ENCODE results near the gene ZNF230. TPM values are rescaled to one million over a fixed set of nuclear protein-coding genes. Genes with fewer than 3 reads are reported as not detected.

The ZNF230 gene
- total RNA-seq, 4 donors from 2014 or later, result 4.6 to 8.0 (median 5.2) TPM

DNA sequence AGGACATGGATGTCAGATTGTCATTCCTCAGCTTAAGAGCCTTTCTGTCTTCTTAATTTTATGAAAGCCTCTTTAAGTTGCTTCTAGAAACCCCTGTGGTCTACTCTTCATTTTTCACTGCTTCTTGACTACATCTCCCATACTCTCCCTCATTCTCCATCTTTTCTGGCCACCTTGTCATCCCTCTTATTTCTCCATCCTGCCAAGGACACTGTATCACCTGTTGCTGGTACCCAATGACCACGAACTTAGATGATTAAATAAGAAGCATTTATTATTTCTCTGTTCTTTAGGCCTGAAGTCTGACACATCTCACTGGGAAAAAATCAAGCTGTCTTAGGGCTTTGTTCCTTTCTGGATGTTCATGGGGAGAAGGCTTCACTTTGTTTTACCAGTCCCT is 58.3 kb downstream of the ZNF230 start:
- intact Hi-C loops (cut with DNase I), result no loop called here
- DNase-seq, result no peak
- 96 to 100% methylated on average over 1 of the region's 1 CpG for WGBS, 2 donors
- Histone ChIP-seq H3K9me3 (no peaks in the 10 kb centered on the region), H3K36me3 (peaks cover 45 to 46% of the 10 kb centered on the region in 2 donors), H3K27me3 (no peaks in the 10 kb centered on the region), H3K4me3 (replicated peaks in 1 of 3) (no peak overlapping the region), H3K27ac (no peak overlapping the region), H3K4me1 (no peaks in the 10 kb centered on the region)
- TF ChIP-seq CTCF (IDR thresholded peaks at IDR 0.05), result no peak
- TF ChIP-seq POLR2A (IDR thresholded peaks at IDR 0.05), result no peak

Small RNA genes lying within 50 kb of the gene (small RNA-seq; reads per million reads assigned to genes)
- gene AC006213.5, result not detected

Other genes starting within 250 kb of the ZNF230 start
- 10 to 100 TPM; 15.5 to 34.4 (median 18.8) TPM for gene SMG9, start 248.0 kb upstream of the ZNF230 start, total RNA-seq
- gene KCNN4, start 222.0 kb upstream of the ZNF230 start, total RNA-seq, result 1 to 10 TPM in 2 of 4 donors, under 1 TPM in 2; 0.29 to 1.7 (median 1.0) TPM
- 1 to 10 TPM; 1.6 to 7.6 (median 2.5) TPM for gene LYPD5, start 200.5 kb upstream of the ZNF230 start, total RNA-seq
- 10 to 100 TPM in 3 of 4 donors, 1 to 10 TPM in 1; 9.9 to 29.1 (median 18.9) TPM for gene ZNF283, start 175.6 kb upstream of the ZNF230 start, total RNA-seq
- gene ZNF404, start 119.0 kb upstream of the ZNF230 start, total RNA-seq, result 1 to 10 TPM in 3 of 4 donors, under 1 TPM in 1; 0.89 to 2.5 (median 2.0) TPM
- 10 to 100 TPM; 17.4 to 19.7 (median 18.3) TPM for gene ZNF45, start 67.7 kb upstream of the ZNF230 start, total RNA-seq
- gene ZNF221, start 51.7 kb upstream of the ZNF230 start, total RNA-seq, result 10 to 100 TPM in 2 of 4 donors, 1 to 10 TPM in 2; 5.9 to 17.2 (median 9.9) TPM
- gene ZNF155, start 18.8 kb upstream of the ZNF230 start, total RNA-seq, result 10 to 100 TPM in 3 of 4 donors, 1 to 10 TPM in 1; 8.7 to 20.8 (median 16.0) TPM
- 1 to 10 TPM; 3.3 to 7.0 (median 5.0) TPM for gene ZNF222, start 22.4 kb downstream of the ZNF230 start, total RNA-seq
- gene ZNF223, start 49.1 kb downstream of the ZNF230 start, total RNA-seq, result 10 to 100 TPM in 2 of 4 donors, 1 to 10 TPM in 2; 5.1 to 10.6 (median 10.0) TPM
- gene ZNF284, start 69.2 kb downstream of the ZNF230 start, total RNA-seq, result 1 to 10 TPM; 2.6 to 4.9 (median 2.8) TPM
- gene ZNF224, start 91.4 kb downstream of the ZNF230 start, total RNA-seq, result 10 to 100 TPM; 31.9 to 47.4 (median 36.7) TPM
- 1 to 10 TPM; 4.0 to 8.3 (median 6.3) TPM for gene ZNF225, start 110.4 kb downstream of the ZNF230 start, total RNA-seq
- gene ZNF234, start 138.6 kb downstream of the ZNF230 start, total RNA-seq, result 10 to 100 TPM in 3 of 4 donors, 1 to 10 TPM in 1; 8.1 to 12.7 (median 11.3) TPM
- 10 to 100 TPM; 19.3 to 50.0 (median 37.8) TPM for gene ZNF226, start 162.1 kb downstream of the ZNF230 start, total RNA-seq
- gene ZNF227, start 209.6 kb downstream of the ZNF230 start, total RNA-seq, result 10 to 100 TPM; 12.4 to 44.7 (median 18.4) TPM